Smooth muscle cell of the coronary artery (primary cell): ENCODE measurements around the gene TMEM215. TPM values are rescaled to one million over a fixed set of nuclear protein-coding genes. Genes with fewer than 3 reads are reported as not detected.

Source experiments
- total RNA-seq: library from RNA; depleted of rRNA; stranded (reverse); fragments of >200 nt; gene quantifications from 2 replicates; pipeline ENCODE4 v1.2.3, GENCODE V29; 2014; ENCODE audit warnings: low replicate concordance

Gene TMEM215
- total RNA-seq: not detected in 2 replicates

GRCh38 chr9:32783168-32783891 is at the start of gene TMEM215:
Gene TMEM215, plus strand, starts transcription at chr9:32783540. Its CDS starts 644 bp downstream, at chr9:32784184.

Other genes with a start within 250 kb of the TMEM215 start
- gene SMIM27, start 231.2 kb upstream of the TMEM215 start, total RNA-seq: 3.2 and 5.5 TPM in 2 replicates
- gene TOPORS, start 231.0 kb upstream of the TMEM215 start, total RNA-seq: 23.1 and 23.7 TPM in 2 replicates
- gene NDUFB6, start 210.4 kb upstream of the TMEM215 start, total RNA-seq: 101 and 121 TPM in 2 replicates
- not detected in 2 replicates for gene TAF1L, start 147.9 kb upstream of the TMEM215 start, total RNA-seq
- gene APTX, start 218.1 kb downstream of the TMEM215 start, total RNA-seq: 34.3 and 35.2 TPM in 2 replicates
- gene DNAJA1, start 241.7 kb downstream of the TMEM215 start, total RNA-seq: 67.4 and 170 TPM in 2 replicates